IPS-15b (cell line): Measurements from ENCODE around the gene PLEKHH2.

Experiments
- H3K27me3 ChIP-seq: one replicate; pipeline ENCODE4 v1.6.1; 2013; ENCODE audit warnings: low read length; ENCODE audit not compliant: control insufficient read depth, insufficient read depth
- H3K36me3 ChIP-seq: one replicate; pipeline ENCODE4 v1.6.1; 2013; ENCODE audit warnings: low read length; ENCODE audit not compliant: control insufficient read depth, insufficient read depth
- H3K4me1 ChIP-seq: one replicate; pipeline ENCODE4 v1.6.1; 2013; ENCODE audit warnings: mild to moderate bottlenecking, low read length; ENCODE audit not compliant: control insufficient read depth, insufficient read depth
- H3K4me3 ChIP-seq: one replicate; pipeline ENCODE4 v1.5.1; 2013; ENCODE audit warnings: low read depth, low read length
- H3K9ac ChIP-seq: one replicate; pipeline ENCODE4 v1.6.1; 2013; ENCODE audit warnings: low read depth, mild to moderate bottlenecking, low read length
- H3K9me3 ChIP-seq: one replicate; pipeline ENCODE4 v1.6.1; 2013; ENCODE audit warnings: mild to moderate bottlenecking, low read length; ENCODE audit not compliant: control insufficient read depth, insufficient read depth

PLEKHH2 gene

DNA sequence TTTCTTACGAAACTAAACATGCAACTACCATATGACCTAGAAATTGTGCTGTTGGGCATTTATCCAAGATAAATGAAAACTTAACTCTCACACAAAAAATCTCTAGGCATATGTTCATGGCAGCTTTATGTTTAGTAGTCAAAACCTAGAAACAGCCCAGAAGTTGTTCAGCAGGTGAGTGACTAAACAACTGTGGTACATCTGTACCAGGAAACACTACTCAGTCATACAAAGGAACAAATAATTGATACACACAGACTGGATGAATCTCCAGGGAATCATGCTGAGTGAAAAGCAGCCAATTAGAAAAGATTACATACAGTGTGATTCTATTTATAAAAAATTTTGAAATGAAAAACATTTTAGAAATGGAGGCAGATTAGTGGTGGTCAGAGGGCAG, 166.1 kb downstream of the PLEKHH2 start:
- H3K27me3 ChIP-seq: no peaks in the 10 kb centered on the region

DNA sequence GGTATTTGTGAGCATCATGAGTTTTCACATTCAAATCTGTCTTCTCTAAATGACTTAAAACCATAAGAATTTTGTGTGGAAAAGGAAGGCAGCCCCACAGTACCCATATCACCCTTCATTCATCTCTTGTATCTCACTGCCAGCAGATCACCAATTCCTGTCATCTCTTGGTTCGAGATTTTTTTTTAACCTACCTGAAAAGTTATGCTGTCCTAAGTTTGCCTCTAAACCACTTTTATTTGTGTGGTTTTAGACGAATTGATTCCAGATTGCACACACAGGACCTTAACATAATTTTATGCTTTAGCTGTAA, 169.6 kb downstream of the PLEKHH2 start:
- H3K9me3 ChIP-seq: no peaks in the 10 kb centered on the region
- no peaks in the 10 kb centered on the region for H3K4me1 ChIP-seq
- H3K9ac ChIP-seq: no peak overlapping the region
- H3K36me3 ChIP-seq: no peaks in the 10 kb centered on the region
- no peaks in the 10 kb centered on the region for H3K27me3 ChIP-seq
- no peak overlapping the region for H3K4me3 ChIP-seq

More for the DNA sequence above, 166.1 kb downstream of the PLEKHH2 start:
- no peaks in the 10 kb centered on the region for H3K4me1 ChIP-seq
- H3K4me3 ChIP-seq: no peak overlapping the region
- no peaks in the 10 kb centered on the region for H3K36me3 ChIP-seq
- no peak overlapping the region for H3K9ac ChIP-seq
- H3K9me3 ChIP-seq: no peaks in the 10 kb centered on the region

DNA sequence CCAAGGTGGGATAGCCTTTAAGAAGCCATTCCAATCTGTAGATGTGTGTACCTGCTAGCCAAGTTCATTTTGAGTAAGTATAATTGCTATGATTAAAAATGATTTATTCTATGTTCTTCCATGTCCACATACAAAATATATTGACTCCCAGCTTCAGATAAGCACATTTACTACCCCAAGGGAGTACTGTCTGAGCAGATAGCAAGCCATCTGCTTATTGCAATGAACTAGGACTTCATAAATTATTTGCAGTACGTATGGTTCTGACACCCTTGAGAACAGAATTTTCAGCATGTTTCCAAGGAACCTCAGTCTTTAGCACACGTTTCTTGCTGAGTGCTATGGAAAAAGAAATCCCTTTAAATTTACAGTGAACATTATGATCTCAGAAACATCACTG, 173.4 kb downstream of the PLEKHH2 start:
- H3K27me3 ChIP-seq: no peaks in the 10 kb centered on the region

DNA sequence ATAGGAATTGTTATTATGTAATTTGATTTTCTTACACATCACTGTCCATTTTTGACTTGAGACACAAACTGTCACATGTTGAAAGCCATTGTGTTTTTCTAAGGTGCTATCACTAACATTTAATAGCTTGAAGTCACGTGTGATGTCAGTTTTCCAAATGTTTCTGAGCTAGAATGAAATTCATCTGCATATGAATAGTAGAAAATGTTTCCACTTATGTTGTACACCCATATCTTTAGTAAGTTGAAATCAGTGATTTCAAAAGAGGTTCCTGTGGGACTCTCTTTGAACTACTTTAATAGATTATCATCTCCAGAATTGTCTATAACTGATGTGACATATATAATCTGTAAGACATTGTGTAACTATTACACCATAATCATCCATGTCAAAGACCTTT, 173.8 kb downstream of the PLEKHH2 start:
- no peaks in the 10 kb centered on the region for H3K4me1 ChIP-seq
- no peaks in the 10 kb centered on the region for H3K36me3 ChIP-seq
- no peaks in the 10 kb centered on the region for H3K9me3 ChIP-seq
- no peaks in the 10 kb centered on the region for H3K27me3 ChIP-seq
- H3K4me3 ChIP-seq: no peak overlapping the region
- H3K9ac ChIP-seq: no peak overlapping the region

More for the DNA sequence above, 173.4 kb downstream of the PLEKHH2 start:
- H3K9me3 ChIP-seq: no peaks in the 10 kb centered on the region
- no peaks in the 10 kb centered on the region for H3K36me3 ChIP-seq
- no peak overlapping the region for H3K9ac ChIP-seq
- no peak overlapping the region for H3K4me3 ChIP-seq
- no peaks in the 10 kb centered on the region for H3K4me1 ChIP-seq

DNA sequence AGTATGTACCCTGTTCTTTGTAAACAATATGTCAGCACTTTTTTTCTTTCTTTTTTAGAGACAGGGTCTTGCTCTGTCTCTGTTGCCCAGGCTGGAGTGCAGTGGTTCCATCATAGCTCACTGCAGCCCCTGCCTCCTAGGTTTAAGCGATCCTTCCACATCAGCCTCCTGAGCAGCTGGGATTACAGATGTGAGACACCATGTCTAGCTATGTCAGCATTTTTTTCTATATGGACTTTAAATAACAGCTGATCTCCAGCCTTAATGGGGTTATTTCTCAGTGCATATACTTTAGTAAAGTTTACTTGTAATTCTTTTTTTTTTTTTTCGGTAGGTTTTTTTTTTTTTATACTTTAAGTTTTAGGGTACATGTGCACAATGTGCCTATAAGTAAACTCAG, 174.9 kb downstream of the PLEKHH2 start:
- no peak overlapping the region for H3K9ac ChIP-seq
- H3K9me3 ChIP-seq: no peaks in the 10 kb centered on the region
- H3K4me1 ChIP-seq: no peaks in the 10 kb centered on the region
- no peaks in the 10 kb centered on the region for H3K27me3 ChIP-seq
- H3K36me3 ChIP-seq: no peaks in the 10 kb centered on the region
- no peak overlapping the region for H3K4me3 ChIP-seq

DNA sequence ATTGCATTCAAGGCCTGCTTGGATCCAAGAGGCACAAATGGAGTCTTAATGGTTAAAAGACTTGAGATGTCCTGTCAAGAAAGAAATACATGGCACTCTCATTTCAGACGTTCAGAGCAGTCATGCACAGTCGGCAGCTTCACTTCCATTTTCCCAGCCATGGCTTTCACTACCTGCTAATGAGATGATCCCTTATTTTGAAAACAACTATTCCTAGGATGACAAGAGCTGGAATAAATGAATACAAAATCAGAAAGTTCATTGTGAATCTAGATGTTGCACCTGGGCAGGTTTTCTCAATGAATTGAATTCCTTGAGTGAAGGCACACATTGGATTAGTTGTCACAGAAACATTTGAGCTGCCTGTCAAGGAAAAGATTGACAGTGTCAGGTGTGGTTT, 175.9 kb downstream of the PLEKHH2 start:
- Histone ChIP-seq H3K36me3 (no peaks in the 10 kb centered on the region), H3K27me3 (no peaks in the 10 kb centered on the region), H3K4me3 (no peak overlapping the region), H3K4me1 (no peaks in the 10 kb centered on the region), H3K9me3 (no peaks in the 10 kb centered on the region), H3K9ac (no peak overlapping the region)

DNA sequence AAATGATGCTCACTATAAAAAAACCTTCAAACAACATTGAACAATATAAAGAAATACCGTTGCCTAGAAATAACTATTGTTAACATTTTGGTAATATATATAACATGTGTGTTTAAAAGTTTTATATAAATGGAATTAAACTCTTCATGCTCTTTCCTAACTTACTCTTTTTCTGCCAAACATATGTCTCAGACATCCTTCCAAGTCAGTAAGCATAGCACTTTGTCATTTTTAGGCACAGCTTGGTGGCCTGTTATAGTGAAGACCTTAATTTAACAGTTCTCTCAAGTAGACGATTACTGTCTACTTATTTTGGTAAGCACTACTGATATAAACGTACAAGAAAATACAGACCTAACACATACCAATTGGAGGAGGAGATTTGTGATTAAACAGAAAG, 177.7 kb downstream of the PLEKHH2 start:
- no peak overlapping the region for H3K4me3 ChIP-seq

More for the DNA sequence above, 177.7 kb downstream of the PLEKHH2 start:
- H3K36me3 ChIP-seq: no peaks in the 10 kb centered on the region
- H3K27me3 ChIP-seq: no peaks in the 10 kb centered on the region
- H3K9ac ChIP-seq: no peak overlapping the region
- H3K4me1 ChIP-seq: no peaks in the 10 kb centered on the region
- H3K9me3 ChIP-seq: no peaks in the 10 kb centered on the region
